Colonic mucosa (tissue), 4 donors: ENCODE measurements around the gene SUOX. TPM values are rescaled to one million over a fixed set of nuclear protein-coding genes. Genes with fewer than 3 reads are reported as not detected.
"Not testable (repeated sequence)": the region's sequence is repeated elsewhere in the genome, so short reads cannot be mapped to it uniquely, and the experiment has no call there.

Experiments
- DNase-seq: peaks from one replicate; pipeline ENCODE4 v3.0.0-alpha.2; 2020
- H3K27ac ChIP-seq: fragments of 200-600 bp; one replicate; pipeline ENCODE4 v1.8.0; 2021
- H3K27me3 ChIP-seq: fragments of 200-600 bp; one replicate; pipeline ENCODE4 v1.8.0; 2021
- H3K36me3 ChIP-seq: fragments of 200-600 bp; one replicate; pipeline ENCODE4 v1.8.0; 2021
- H3K4me1 ChIP-seq: fragments of 200-600 bp; one replicate; pipeline ENCODE4 v1.8.0; 2021; ENCODE audit warnings: mild to moderate bottlenecking
- H3K4me3 ChIP-seq: fragments of 200-600 bp; one replicate; pipeline ENCODE4 v1.8.0; 2021
- H3K9ac ChIP-seq, 2 donors: one replicate each; pipeline ENCODE4 v1.7.0; 2013; ENCODE audit warnings: control low read depth in 2 of 2, low read depth in 2 of 2, low read length in 2 of 2
- H3K9me3 ChIP-seq: fragments of 200-600 bp; one replicate; pipeline ENCODE4 v1.8.0; 2021
- CTCF ChIP-seq: fragments of 200-600 bp; IDR thresholded peaks from one replicate; pipeline ENCODE4 v1.8.0; 2022; ENCODE audit warnings: antibody characterized with exemption, mild to moderate bottlenecking
- intact Hi-C: fragments of 100-400 bp; cut with DNase I; formaldehyde crosslinking; loops from one replicate; pipeline ENCODE4 v1.14.1; 2022
- total RNA-seq, 2 donors: library from RNA; stranded (reverse); fragmentation: NEBNext Ultra II Directional in 1 of 2; extraction: Animal tissue kit (Norgen Biotek cat#: 25700) in 1 of 2; gene quantifications; one replicate each; pipeline ENCODE4 v1.2.1, GENCODE V29; 2021
- donor health status: healthy.
- donor health status: DM: no; HTN: no; CAD: no.
- donor health status: DM: no; HTN: no; CAD: no.

SUOX gene
- total RNA-seq, 2 donors from 2014 or later, result 25.8 to 35.8 TPM

- no peaks in the 10 kb centered on the region for H3K36me3 ChIP-seq
- intact Hi-C loops, result no loop called here
- no peak for TF ChIP-seq CTCF
- H3K9me3 ChIP-seq, result no peaks in the 10 kb centered on the region
- no peak for DNase-seq
- peaks cover 24% of the 10 kb centered on the region for H3K4me1 ChIP-seq
- no peak overlapping the region for H3K9ac ChIP-seq
- H3K4me3 ChIP-seq, result no peak overlapping the region
- no peaks in the 10 kb centered on the region for H3K27me3 ChIP-seq
- H3K27ac ChIP-seq, result no peak overlapping the region
Observed at GRCh38 chr12:55978393-55978792, 18.7 kb upstream of the SUOX start.

- Histone ChIP-seq H3K36me3 (peaks cover under 1% of the 10 kb centered on the region), H3K27me3 (no peaks in the 10 kb centered on the region), H3K9me3 (no peaks in the 10 kb centered on the region), H3K27ac (no peak overlapping the region), H3K9ac (no peak overlapping the region), H3K4me3 (no peak overlapping the region), H3K4me1 (peaks cover 24% of the 10 kb centered on the region)
- no peak for TF ChIP-seq CTCF
- intact Hi-C loops, result no loop called here
- DNase-seq, result no peak
Observed at GRCh38 chr12:55979069-55979468, 18.0 kb upstream of the SUOX start.

- H3K4me1 ChIP-seq, H3K4me3 ChIP-seq, DNase-seq, H3K9ac ChIP-seq, intact Hi-C loops, H3K27me3 ChIP-seq, H3K27ac ChIP-seq, H3K9me3 ChIP-seq: not testable (repeated sequence)
- peaks cover 14% of the 10 kb centered on the region for H3K36me3 ChIP-seq
Observed at GRCh38 chr12:55981882-55982281, 15.2 kb upstream of the SUOX start.

GRCh38 chr12:55982319-55982936 lies 14.6 kb upstream of the SUOX start:
- no peak for DNase-seq
- no peak overlapping the region for H3K9ac ChIP-seq
- no peaks in the 10 kb centered on the region for H3K9me3 ChIP-seq
- H3K4me1 ChIP-seq, result peaks cover 3% of the 10 kb centered on the region
- no peak for TF ChIP-seq CTCF
- intact Hi-C loops, result no loop called here
- H3K27me3 ChIP-seq, result no peaks in the 10 kb centered on the region
- peaks cover 20% of the 10 kb centered on the region for H3K36me3 ChIP-seq
- no peak overlapping the region for H3K27ac ChIP-seq
- H3K4me3 ChIP-seq, result no peak overlapping the region

GRCh38 chr12:55983232-55983842 lies 13.7 kb upstream of the SUOX start:
- Histone ChIP-seq H3K4me1 (no peaks in the 10 kb centered on the region), H3K27me3 (no peaks in the 10 kb centered on the region), H3K9me3 (no peaks in the 10 kb centered on the region), H3K9ac (no peak overlapping the region), H3K36me3 (peaks cover 23% of the 10 kb centered on the region), H3K27ac (no peak overlapping the region), H3K4me3 (no peak overlapping the region)
- DNase-seq, result no peak
- TF ChIP-seq CTCF, result no peak
- intact Hi-C loops, result no loop called here

- DNase-seq, result no peak
- no peak overlapping the region for H3K27ac ChIP-seq
- no peaks in the 10 kb centered on the region for H3K9me3 ChIP-seq
- no peak for TF ChIP-seq CTCF
- H3K36me3 ChIP-seq, result peaks cover 23% of the 10 kb centered on the region
- H3K27me3 ChIP-seq, result no peaks in the 10 kb centered on the region
- intact Hi-C loops, result no loop called here
- H3K9ac ChIP-seq, result no peak overlapping the region
- no peaks in the 10 kb centered on the region for H3K4me1 ChIP-seq
- H3K4me3 ChIP-seq, result no peak overlapping the region
Observed at GRCh38 chr12:55984861-55985260, 12.2 kb upstream of the SUOX start.
